T-cell (primary cell): ENCODE measurements around the gene METAP2. TPM values are rescaled to one million over a fixed set of nuclear protein-coding genes. Genes with fewer than 3 reads are reported as not detected.

Experiments
- ATAC-seq, 4 experiments: fragments of 200-7000 bp in 3 of 4; fragments of 150-1000 bp in 1 of 4; cut with Tn5 transposase; replicated peaks in 1 of 4; 1 replicate in 3 of 4; 2 replicates in 1 of 4; pipeline ENCODE4 v1.10.0; 2021; ENCODE audit warnings: moderate library complexity in 3 of 4, mild to moderate bottlenecking in 2 of 4, moderate number of reproducible peaks in 1 of 4
- CTCF ChIA-PET, 2 donors: fragments of 300-600 bp; sonication (Branson Sonifier 250); formaldehyde crosslinking; loops; one replicate each; lab custom pipeline; 2022; ENCODE audit warnings: antibody characterized with exemption in 2 of 2; lab: Charles Lee
- POLR2A ChIA-PET, 2 donors: fragments of 300-600 bp; sonication (Branson Sonifier 250); formaldehyde crosslinking; loops; one replicate each; lab custom pipeline; 2022; ENCODE audit warnings: antibody characterized with exemption in 2 of 2; lab: Charles Lee
- DNase-seq, 35 experiments: peaks; one replicate each; pipeline versions ENCODE4 v3.0.0 to v3.0.0-alpha.2; 2013 to 2023
- H3K27ac ChIP-seq: one replicate; pipeline ENCODE4 v1.5.1; 2013; ENCODE audit warnings: low read length
- H3K27me3 ChIP-seq, 2 experiments: replicated peaks in 1 of 2; 1 replicate in 1 of 2; 2 replicates in 1 of 2; pipeline versions ENCODE4 v1.6.1 to v1.7.0; 2013; ENCODE audit warnings: low read length in 1 of 2, mixed read lengths in 1 of 2; ENCODE audit not compliant: control insufficient read depth in 2 of 2, insufficient read depth in 2 of 2; ENCODE audit errors: extremely low read depth in 1 of 2
- H3K36me3 ChIP-seq, 2 donors: 1 replicate in 1 of 2; 2 replicates in 1 of 2; pipeline versions ENCODE4 v1.6.1 to v1.7.0; 2013; ENCODE audit warnings: low read length in 1 of 2; ENCODE audit not compliant: control insufficient read depth in 2 of 2, insufficient read depth in 1 of 2; ENCODE audit errors: extremely low read depth in 1 of 2
- H3K4me1 ChIP-seq, 2 experiments: 1 replicate in 1 of 2; 2 replicates in 1 of 2; pipeline versions ENCODE4 v1.6.1 to v1.7.0; 2013; ENCODE audit warnings: low read length in 2 of 2, mixed read lengths in 1 of 2; ENCODE audit not compliant: insufficient read depth in 2 of 2, control insufficient read depth in 1 of 2; ENCODE audit errors: extremely low read depth in 1 of 2
- H3K4me3 ChIP-seq, 2 donors: 1 replicate in 1 of 2; 2 replicates in 1 of 2; pipeline versions ENCODE4 v1.5.1 to v1.7.0; 2013; ENCODE audit warnings: mild to moderate bottlenecking in 2 of 2, low read length in 1 of 2, moderate library complexity in 1 of 2; ENCODE audit not compliant: control insufficient read depth in 1 of 2; ENCODE audit errors: extremely low read depth in 1 of 2
- H3K9me3 ChIP-seq: 2 replicates; pipeline ENCODE4 v1.7.0; 2013
- H3K27ac Mint-ChIP-seq, 2 donors: one replicate each; pipeline ENCODE4 v1.8.0; 2020 to 2021; ENCODE audit warnings: mild to moderate bottlenecking in 2 of 2, mixed read lengths in 2 of 2
- H3K27me3 Mint-ChIP-seq, 2 donors: one replicate each; pipeline ENCODE4 v1.8.0; 2021 to 2022; ENCODE audit warnings: mixed read lengths in 2 of 2
- H3K36me3 Mint-ChIP-seq: one replicate; pipeline ENCODE4 v1.8.0; 2021; ENCODE audit warnings: mixed read lengths
- H3K4me1 Mint-ChIP-seq, 3 donors: one replicate each; pipeline ENCODE4 v1.8.0; 2020 to 2022; ENCODE audit warnings: mixed read lengths in 3 of 3, mild to moderate bottlenecking in 1 of 3
- H3K4me3 Mint-ChIP-seq, 3 donors: one replicate each; pipeline ENCODE4 v1.8.0; 2020 to 2022; ENCODE audit warnings: mild to moderate bottlenecking in 3 of 3, mixed read lengths in 3 of 3, moderate library complexity in 3 of 3
- H3K9me3 Mint-ChIP-seq, 3 donors: one replicate each; pipeline ENCODE4 v1.8.0; 2020 to 2022; ENCODE audit warnings: mixed read lengths in 3 of 3
- WGBS: methylation state at CpG from one replicate; pipeline ENCODE4 v1.1.5; 2013; ENCODE audit warnings: missing lambda C conversion rate; ENCODE audit not compliant: insufficient coverage; 5-methylcytosine and 5-hydroxymethylcytosine counted together
- total RNA-seq, 35 experiments: library from RNA in 6 of 35; stranded (reverse) in 6 of 35; fragments of 120-200 nt in 1 of 35; gene quantifications; one replicate each; pipeline versions ENCODE4 v1.2.1 to v1.2.4 and lab custom pipeline; 2013 to 2026

METAP2 gene
- total RNA-seq, 5 donors from 2014 or later (not counting 1 experiment from before 2014, with no cell fraction given), result 47.7 to 55.6 (median 51.4) TPM

DNA sequence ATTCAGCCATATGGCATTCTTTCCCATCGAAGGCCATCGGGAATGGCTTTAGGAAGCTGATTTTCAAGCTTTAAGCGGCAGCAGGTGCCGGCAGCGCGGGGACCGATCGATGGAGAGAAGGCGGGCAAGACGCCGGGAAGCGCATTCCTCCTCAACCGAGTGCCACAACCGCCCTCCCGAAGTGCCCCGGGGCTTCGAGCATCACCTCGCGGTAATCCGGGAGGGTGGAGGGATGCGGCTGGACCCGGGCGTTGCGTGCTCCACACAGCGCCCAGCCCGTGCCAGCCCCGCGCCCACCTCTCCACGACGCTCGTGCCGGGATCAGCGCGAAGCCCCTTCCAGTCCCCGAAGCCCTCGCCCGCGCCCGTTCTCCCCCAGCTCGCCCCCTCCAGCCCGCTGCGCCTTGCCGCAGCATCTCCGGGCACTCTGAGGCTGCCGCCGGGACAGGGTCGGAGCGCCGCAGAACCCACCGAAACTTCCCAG, 74.1 kb downstream of the METAP2 start:
- Histone ChIP-seq H3K4me3 (peak overlapping the region; percentile 71 to 94), H3K27me3 (peaks cover 3% of the 10 kb centered on the region in 2 experiments), H3K9me3 (no peaks in the 10 kb centered on the region), H3K4me1 (peaks cover 21 to 28% of the 10 kb centered on the region in 2 experiments), H3K27ac (peak overlapping the region; percentile 68), H3K36me3 (no peaks in the 10 kb centered on the region)
- POLR2A ChIA-PET, result interaction anchor here in 1 of 2 donors (0.8 to 0.9 kb wide), 2 partner anchors 9 to 16 kb away, joined by 3 to 4 read pairs; no protein-coding TSS in a partner anchor
- Mint-ChIP-seq H3K4me1 (peaks cover 54% of the 10 kb centered on the region in 3 donors), H3K27ac (peak overlapping the region; percentile 85 to 89), H3K4me3 (peak overlapping the region; percentile 87 to 90 (median 90)), H3K27me3 (peaks cover 0 to 10% of the 10 kb centered on the region in 2 donors), H3K9me3 (peaks cover 0 to 3% (median 0%) of the 10 kb centered on the region in 3 donors), H3K36me3 (no peaks in the 10 kb centered on the region)
- CTCF ChIA-PET, result interaction anchor here in 1 of 2 donors (2.0 kb wide), 1 partner anchor 13 kb away, joined by 10 read pairs; no protein-coding TSS in a partner anchor
- DNase-seq (peak in 25 of 35 experiments; percentile 0 to 41 (median 9)), ATAC-seq (peak; percentile 29 to 43 (median 38))
- 2% methylated on average over 49 of the region's 50 CpGs for WGBS

- Histone ChIP-seq H3K36me3 (no peaks in the 10 kb centered on the region), H3K9me3 (no peaks in the 10 kb centered on the region), H3K4me1 (peaks cover 24 to 33% of the 10 kb centered on the region in 2 experiments), H3K27ac (peak overlapping the region; percentile 90), H3K4me3 (peak overlapping the region; percentile 71 to 94), H3K27me3 (peaks cover 3% of the 10 kb centered on the region in 2 experiments)
- ChIA-PET POLR2A (no interaction called here), CTCF (interaction anchor here in 1 of 2 donors (2.0 kb wide), 1 partner anchor 14 kb away, joined by 10 read pairs; no protein-coding TSS in a partner anchor)
- Mint-ChIP-seq H3K4me3 (peak overlapping the region; percentile 87 to 90 (median 90)), H3K4me1 (peaks cover 59 to 61% (median 61%) of the 10 kb centered on the region in 3 donors), H3K36me3 (no peaks in the 10 kb centered on the region), H3K9me3 (peaks cover 0 to 3% (median 0%) of the 10 kb centered on the region in 3 donors), H3K27ac (peak overlapping the region; percentile 79 to 87), H3K27me3 (peaks cover 0 to 10% of the 10 kb centered on the region in 2 donors)
- 6% methylated on average over 79 of the region's 98 CpGs for WGBS
- peak; percentile 82 to 88 (median 85) for ATAC-seq
- peak; percentile 33 to 84 (median 61) for DNase-seq
Measured at GRCh38 chr12:95548539-95549391, 74.8 kb downstream of the METAP2 start.

DNA sequence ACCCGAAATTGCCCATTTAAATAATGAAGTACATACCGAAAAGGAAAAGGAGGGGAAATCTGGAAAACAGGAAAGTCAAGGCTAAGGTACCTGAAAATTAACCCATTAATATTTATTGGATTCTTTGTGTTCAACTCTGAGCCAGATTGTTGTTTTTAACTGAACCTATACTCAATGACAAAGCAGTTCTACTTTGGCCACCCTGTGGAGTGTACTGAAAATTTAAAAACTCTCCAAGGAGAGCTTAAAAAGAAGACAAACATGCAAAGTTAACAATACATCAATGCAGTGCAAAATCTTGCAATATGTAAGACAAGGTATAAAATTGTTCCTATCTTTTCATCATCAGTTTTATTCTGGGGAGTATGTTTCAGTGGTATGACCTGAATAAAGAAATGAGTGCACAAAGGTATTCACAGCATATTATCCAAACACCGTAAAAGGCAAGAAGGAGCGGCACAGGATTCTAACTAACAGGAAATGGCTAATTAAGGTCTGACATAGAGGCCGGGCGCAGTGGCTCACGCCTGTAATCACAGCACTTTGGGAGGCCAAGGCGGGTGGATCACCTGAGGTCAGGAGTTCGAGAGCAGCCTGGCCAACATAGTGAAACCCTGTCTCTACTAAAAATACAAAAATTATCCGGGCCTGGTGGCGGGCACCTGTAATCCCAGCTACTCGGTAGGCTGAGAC, 75.6 kb downstream of the METAP2 start:
- ChIA-PET CTCF (interaction anchor here in 1 of 2 donors (1.1 kb wide), 1 partner anchor 15 kb away, joined by 3 read pairs; no protein-coding TSS in a partner anchor), POLR2A (interaction anchor here in 1 of 2 donors (0.6 kb wide), 1 partner anchor 137 kb away, joined by 3 read pairs; no protein-coding TSS in a partner anchor)
- peak overlapping the region; percentile 84 to 90 (median 87) for H3K4me3 Mint-ChIP-seq
- DNase-seq (no peak), ATAC-seq (no peak)
- peaks cover 3% of the 10 kb centered on the region in 2 experiments for H3K27me3 ChIP-seq
- H3K36me3 ChIP-seq, result no peaks in the 10 kb centered on the region
- H3K4me3 ChIP-seq, result peak overlapping the region; percentile 71 to 94
- H3K9me3 ChIP-seq, result no peaks in the 10 kb centered on the region
- H3K27me3 Mint-ChIP-seq, result peaks cover 0 to 10% of the 10 kb centered on the region in 2 donors
- peaks cover 66 to 68% (median 68%) of the 10 kb centered on the region in 3 donors for H3K4me1 Mint-ChIP-seq
- WGBS, result 79% methylated on average over 2 of the region's 12 CpGs
- no peaks in the 10 kb centered on the region for H3K36me3 Mint-ChIP-seq
- H3K4me1 ChIP-seq, result peaks cover 24 to 39% of the 10 kb centered on the region in 2 experiments
- peak overlapping the region; percentile 79 to 87 for H3K27ac Mint-ChIP-seq
- H3K27ac ChIP-seq, result peak overlapping the region; percentile 90
- H3K9me3 Mint-ChIP-seq, result peaks cover 0 to 3% (median 0%) of the 10 kb centered on the region in 3 donors

- Mint-ChIP-seq H3K4me3 (peak within 1 kb of the TSS; percentile 65 to 72 (median 70)), H3K9me3 (peaks cover 0 to 3% (median 0%) of the 10 kb centered on the region in 3 donors), H3K4me1 (peaks cover 62 to 64% (median 63%) of the 10 kb centered on the region in 3 donors), H3K36me3 (no peaks in the 10 kb centered on the region), H3K27ac (peak within 1 kb of the TSS; percentile 83 to 90), H3K27me3 (peaks cover 0 to 10% of the 10 kb centered on the region in 2 donors)
- H3K9me3 ChIP-seq, result no peaks in the 10 kb centered on the region
- 63% methylated on average over 5 of the region's 9 CpGs for WGBS
- ChIA-PET CTCF (interaction anchor here in 1 of 2 donors (0.6 kb wide), 1 partner anchor 492 kb away, joined by 5 read pairs; no protein-coding TSS in a partner anchor), POLR2A (no interaction called here)
- no peaks in the 10 kb centered on the region for H3K36me3 ChIP-seq
- peaks cover 24 to 44% of the 10 kb centered on the region in 2 experiments for H3K4me1 ChIP-seq
- H3K27ac ChIP-seq, result peak within 1 kb of the TSS; percentile 0
- DNase-seq, result no peak
- H3K4me3 ChIP-seq, result peak within 1 kb of the TSS; percentile 12 to 57
- H3K27me3 ChIP-seq, result peaks cover 0 to 3% of the 10 kb centered on the region in 2 experiments
- ATAC-seq, result no peak
Measured at GRCh38 chr12:95551305-95551704, 77.4 kb downstream of the METAP2 start, which contains the start of gene USP44. USP44 (minus strand) TSS chr12:95551476; CDS start chr12:95534256, 17,220 bp downstream.

GRCh38 chr12:95551913-95552516, 78.1 kb downstream of the METAP2 start:
- 17% methylated on average over 1 of the region's 7 CpGs for WGBS
- POLR2A ChIA-PET, result interaction anchor here (0.6 to 0.7 kb wide), 5 partner anchors 68 to 330 kb away, joined by 3 to 10 read pairs (median 8); no protein-coding TSS in a partner anchor
- H3K4me3 ChIP-seq, result peak overlapping the region; percentile 12 to 57
- Mint-ChIP-seq H3K36me3 (no peaks in the 10 kb centered on the region), H3K4me3 (peak overlapping the region; percentile 65 to 72 (median 70)), H3K4me1 (peaks cover 56 to 58% (median 58%) of the 10 kb centered on the region in 3 donors), H3K9me3 (peaks cover 0 to 3% (median 0%) of the 10 kb centered on the region in 3 donors), H3K27ac (peak overlapping the region; percentile 83 to 90), H3K27me3 (peaks cover 0 to 10% of the 10 kb centered on the region in 2 donors)
- H3K9me3 ChIP-seq, result no peaks in the 10 kb centered on the region
- no peaks in the 10 kb centered on the region for H3K36me3 ChIP-seq
- peaks cover 24 to 44% of the 10 kb centered on the region in 2 experiments for H3K4me1 ChIP-seq
- ATAC-seq (peak in 3 of 4 experiments; percentile 15 to 50 (median 30)), DNase-seq (peak in 1 of 35 experiments; percentile 31)
- CTCF ChIA-PET, result interaction anchor here (0.6 to 0.7 kb wide), 4 partner anchors 13 to 1879 kb away, joined by 3 to 12 read pairs (median 3); no protein-coding TSS in a partner anchor
- peaks cover 0 to 3% of the 10 kb centered on the region in 2 experiments for H3K27me3 ChIP-seq
- H3K27ac ChIP-seq, result peak overlapping the region; percentile 0
